ENCODE data around the gene TCF12.

- TF ChIP-seq CTCF (IDR thresholded peaks at IDR 0.05; ENCODE audit: insufficient read depth, low read depth, low read length) (no peak), EZH2 (IDR thresholded peaks at IDR 0.05; ENCODE audit: insufficient read depth, low read length) (no peak)
These were observed 402.3 kb downstream of the TCF12 start for GRCh38 chr15:57320631-57321220.
